Right forelimb (tissue), 1 donor: ENCODE measurements around the gene FLAD1.
A peak's percentile ranks its signal among the peaks of the same experiment; 100 is the strongest.

Source experiments
- DNase-seq: peaks from one replicate; pipeline ENCODE4 v3.0.0-alpha.2; 2018

FLAD1 gene

GRCh38 chr1:154952664-154953063 is 30.5 kb upstream of the FLAD1 start:
- no peak for DNase-seq

GRCh38 chr1:154953611-154954038 is 29.5 kb upstream of the FLAD1 start:
- DNase-seq = no peak

GRCh38 chr1:154954541-154954940 is 28.6 kb upstream of the FLAD1 start:
- no peak for DNase-seq

- DNase-seq = no peak
Observed at GRCh38 chr1:154955039-154955717, 28.0 kb upstream of the FLAD1 start.

- peak; percentile 89 for DNase-seq
Observed at GRCh38 chr1:154955718-154956543, 27.2 kb upstream of the FLAD1 start, which contains the start of gene PBXIP1. Gene PBXIP1 (minus strand): TSS chr1:154956099. CDS start chr1:154953721, 2,378 bp downstream.

- DNase-seq = peak; percentile 63
Observed at GRCh38 chr1:154956544-154956941, 26.6 kb upstream of the FLAD1 start.

- no peak for DNase-seq
Observed at GRCh38 chr1:154957091-154957657, 26.0 kb upstream of the FLAD1 start.

- no peak for DNase-seq
Observed at GRCh38 chr1:154958036-154958435, 25.1 kb upstream of the FLAD1 start.

- DNase-seq = no peak
Observed at GRCh38 chr1:154958681-154959425, 24.3 kb upstream of the FLAD1 start.

- no peak for DNase-seq
Observed at GRCh38 chr1:154959426-154959780, 23.7 kb upstream of the FLAD1 start.

GRCh38 chr1:154960446-154961136 is 22.6 kb upstream of the FLAD1 start:
- no peak for DNase-seq

- DNase-seq = peak; percentile 92
Observed at GRCh38 chr1:154961207-154962155, 21.7 kb upstream of the FLAD1 start, which contains the start of gene PYGO2. Gene PYGO2 (minus strand): TSS chr1:154961782. CDS start chr1:154961576, 206 bp downstream.

GRCh38 chr1:154962156-154962749 is 20.9 kb upstream of the FLAD1 start:
- no peak for DNase-seq

- DNase-seq = no peak
Observed at GRCh38 chr1:154962795-154963330, 20.3 kb upstream of the FLAD1 start.

- no peak for DNase-seq
Observed at GRCh38 chr1:154963643-154964042, 19.5 kb upstream of the FLAD1 start.

GRCh38 chr1:154964359-154964758 is 18.8 kb upstream of the FLAD1 start:
- no peak for DNase-seq

GRCh38 chr1:154966111-154966510 is 17.0 kb upstream of the FLAD1 start:
- DNase-seq = no peak

GRCh38 chr1:154967331-154967950 is 15.7 kb upstream of the FLAD1 start:
- no peak for DNase-seq

- no peak for DNase-seq
Observed at GRCh38 chr1:154968731-154969130, 14.4 kb upstream of the FLAD1 start.

GRCh38 chr1:154969246-154969645 is 13.9 kb upstream of the FLAD1 start:
- no peak for DNase-seq
